ENCODE measurements around the gene KIF21B.
A peak's percentile ranks its signal among the peaks of the same experiment; 100 is the strongest.

Gene KIF21B

GRCh38 chr1:201006450-201006849, 17.1 kb downstream of the KIF21B start:
- intact Hi-C loops (cut with DNase I): no loop called here
- no peak for DNase-seq

GRCh38 chr1:201004732-201005131, 18.8 kb downstream of the KIF21B start:
- DNase-seq: peak in 2 of 42 donors; percentile 44 to 49
- intact Hi-C loops (cut with DNase I): no loop called here

GRCh38 chr1:201004154-201004553, 19.4 kb downstream of the KIF21B start:
- DNase-seq: no peak
- intact Hi-C loops (cut with DNase I): no loop called here

GRCh38 chr1:201002510-201002909, 21.0 kb downstream of the KIF21B start:
- DNase-seq: no peak
- intact Hi-C loops (cut with DNase I): no loop called here

- intact Hi-C loops (cut with DNase I): no loop called here
- no peak for DNase-seq
These were observed 21.6 kb downstream of the KIF21B start for GRCh38 chr1:201001962-201002361.

GRCh38 chr1:201000391-201000790, 23.1 kb downstream of the KIF21B start:
- intact Hi-C loops (cut with DNase I): no loop called here
- DNase-seq: no peak

GRCh38 chr1:200999667-201000066, 23.8 kb downstream of the KIF21B start:
- intact Hi-C loops (cut with DNase I): no loop called here
- no peak for DNase-seq

- no peak for DNase-seq
- intact Hi-C loops (cut with DNase I): no loop called here
These were observed 25.2 kb downstream of the KIF21B start for GRCh38 chr1:200998323-200998722.

GRCh38 chr1:200992382-200993048, 31.0 kb downstream of the KIF21B start:
- intact Hi-C loops (cut with DNase I): no loop called here
- no peak for DNase-seq

GRCh38 chr1:200991097-200991614, 32.4 kb downstream of the KIF21B start:
- intact Hi-C loops (cut with DNase I): no loop called here
- DNase-seq: peak in 17 of 42 donors; percentile 26 to 69 (median 48)

GRCh38 chr1:200990114-200990513, 33.4 kb downstream of the KIF21B start:
- intact Hi-C loops (cut with DNase I): no loop called here
- DNase-seq: no peak

- intact Hi-C loops (cut with DNase I): no loop called here
- no peak for DNase-seq
These were observed 34.2 kb downstream of the KIF21B start for GRCh38 chr1:200989337-200989736.

GRCh38 chr1:200988693-200989092, 34.8 kb downstream of the KIF21B start:
- intact Hi-C loops (cut with DNase I): no loop called here
- no peak for DNase-seq

- no peak for DNase-seq
- intact Hi-C loops (cut with DNase I): no loop called here
These were observed 38.0 kb downstream of the KIF21B start for GRCh38 chr1:200985481-200985880.

GRCh38 chr1:200983035-200983561, 40.4 kb downstream of the KIF21B start:
- intact Hi-C loops (cut with DNase I): no loop called here
- DNase-seq: no peak

- DNase-seq: no peak
- intact Hi-C loops (cut with DNase I): no loop called here
These were observed 41.2 kb downstream of the KIF21B start for GRCh38 chr1:200982071-200982945.

- no peak for DNase-seq
- intact Hi-C loops (cut with DNase I): no loop called here
These were observed 42.2 kb downstream of the KIF21B start for GRCh38 chr1:200981278-200981677.

GRCh38 chr1:200980873-200981272, 42.6 kb downstream of the KIF21B start:
- intact Hi-C loops (cut with DNase I): no loop called here
- DNase-seq: no peak

- no peak for DNase-seq
- intact Hi-C loops (cut with DNase I): no loop called here
These were observed 43.1 kb downstream of the KIF21B start for GRCh38 chr1:200980452-200980772.
